8988T (cell line): ENCODE measurements around the gene NIP7.
"Not testable (repeated sequence)": the region's sequence is repeated elsewhere in the genome, so short reads cannot be mapped to it uniquely, and the experiment has no call there.

Experiments used
- DNase-seq: peaks from one replicate; pipeline ENCODE4 v3.0.0; 2011

The NIP7 gene

DNA sequence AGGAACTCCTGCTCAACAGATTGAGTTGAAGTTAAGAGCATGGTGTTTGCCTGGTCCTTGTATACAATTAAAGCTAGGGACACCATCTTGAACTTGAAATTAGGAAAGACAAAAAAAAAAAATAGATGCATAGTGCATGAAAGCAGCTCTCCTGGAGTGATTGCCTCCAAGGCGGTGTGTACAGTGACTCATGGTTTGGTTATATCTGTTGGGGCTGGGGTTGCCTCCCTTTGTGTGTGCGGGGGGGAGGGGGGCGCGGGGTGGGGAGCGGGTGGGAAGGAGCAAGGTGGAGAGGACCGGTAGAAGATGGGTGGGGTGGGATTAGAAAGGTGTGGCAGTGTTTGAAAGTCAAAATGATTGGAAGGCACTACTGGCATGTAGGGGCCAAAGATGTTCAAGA is 8.7 kb downstream of the NIP7 start:
- DNase-seq, result no peak

DNA sequence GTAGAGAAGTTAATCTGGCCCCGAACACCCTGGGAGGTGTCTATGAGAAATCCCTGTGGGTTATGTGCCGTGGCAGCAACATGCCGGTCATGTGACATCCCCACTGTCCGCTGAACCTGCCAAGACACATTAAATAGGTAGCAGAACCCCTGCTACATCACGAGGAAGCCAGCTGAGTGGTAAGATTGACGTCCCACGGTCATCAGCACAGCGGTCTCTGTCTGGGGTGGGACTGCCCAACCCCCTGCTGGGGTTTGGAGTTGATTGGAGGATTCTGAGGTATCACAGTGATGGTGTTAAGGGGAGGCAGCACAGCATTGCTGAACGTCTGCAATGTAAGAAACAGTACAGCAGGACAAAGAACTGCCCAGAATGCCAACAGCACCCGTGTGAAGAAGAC is 10.0 kb downstream of the NIP7 start:
- no peak for DNase-seq

DNA sequence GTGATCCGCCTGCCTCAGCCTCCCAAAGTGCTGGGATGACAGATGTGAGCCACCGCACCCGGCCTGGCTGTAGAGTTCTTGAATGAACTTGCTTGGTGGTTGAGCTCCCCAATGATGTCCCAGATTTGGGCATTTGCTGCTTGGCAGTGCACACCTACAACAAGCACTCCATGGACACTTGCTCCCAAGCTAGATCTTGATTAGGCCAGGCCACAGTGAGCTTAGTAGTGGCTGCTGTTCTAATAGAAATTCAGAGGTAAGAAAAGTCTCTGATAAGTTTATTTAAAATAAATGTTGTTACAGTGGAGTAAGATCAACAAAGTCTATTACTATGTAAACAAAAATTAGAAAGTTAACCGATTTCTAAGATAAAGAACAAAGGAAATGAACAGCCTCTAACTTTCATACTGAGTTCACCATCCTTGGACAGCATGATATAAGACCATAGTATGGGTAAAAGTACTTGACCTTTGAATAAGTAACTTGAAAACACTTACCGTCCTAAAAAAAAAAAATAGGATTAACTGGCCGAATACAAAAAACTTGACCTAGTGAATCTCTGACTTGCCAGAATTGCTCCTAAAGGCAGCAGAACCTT is 11.1 kb downstream of the NIP7 start:
- no peak for DNase-seq

DNA sequence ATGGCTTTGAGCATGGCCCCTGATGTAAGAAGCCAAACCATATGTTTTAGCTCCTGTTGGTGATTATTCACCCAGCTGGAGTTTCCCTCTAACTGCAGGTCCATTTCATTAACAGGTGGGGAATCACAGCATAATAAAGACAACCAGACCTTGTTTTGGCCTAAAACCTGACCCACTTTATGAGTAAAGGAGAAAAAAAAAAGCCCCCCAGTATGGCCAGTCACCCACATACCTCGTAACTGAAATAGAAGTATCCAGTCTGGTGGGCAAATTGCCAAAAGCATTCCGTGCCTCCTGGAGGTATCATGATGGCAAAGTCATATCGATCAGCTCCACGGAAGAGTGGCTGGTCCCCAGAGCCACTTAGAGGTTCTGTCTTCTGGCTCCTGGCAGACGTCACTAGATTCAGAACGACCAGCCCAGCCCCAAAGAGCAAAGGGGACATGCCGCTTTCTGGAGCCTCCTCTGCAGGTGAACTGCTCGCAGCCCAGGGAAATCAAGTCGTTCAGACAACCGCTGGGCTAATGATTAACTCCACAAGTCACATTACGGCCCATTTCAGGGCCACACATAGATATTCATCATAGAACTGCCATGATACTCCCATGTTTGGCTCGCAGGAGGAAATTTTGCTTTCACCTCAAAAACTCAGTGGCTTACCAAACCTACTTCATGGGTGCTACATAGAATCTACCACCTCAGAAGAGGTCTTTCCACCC is 11.9 kb downstream of the NIP7 start, which contains the start of gene TMED6:
Gene TMED6 (minus strand): TSS at position 478 of the 719 bp plus-strand sequence. CDS start 33 bp downstream, at position 445.
- DNase-seq, result no peak

DNA sequence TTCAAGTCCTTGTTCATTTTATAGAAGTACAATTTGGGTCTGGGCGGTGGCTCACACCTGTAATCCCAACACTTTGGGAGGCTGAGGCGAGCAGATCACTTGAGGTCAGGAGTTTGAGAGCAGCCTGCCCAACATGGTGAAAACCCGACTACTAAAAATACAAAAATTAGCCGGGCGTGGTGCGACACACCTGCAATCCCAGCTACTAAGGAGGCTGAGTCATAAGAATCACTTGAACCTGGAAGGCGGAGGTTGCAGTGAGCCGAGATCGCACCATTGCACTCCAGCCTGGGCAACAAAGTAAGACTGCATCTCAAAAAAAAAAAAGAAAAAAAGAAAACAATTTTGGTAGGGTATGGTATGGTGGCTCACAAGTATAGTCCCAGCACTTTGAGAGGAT is 20.5 kb downstream of the NIP7 start:
- DNase-seq, result not testable (repeated sequence)

DNA sequence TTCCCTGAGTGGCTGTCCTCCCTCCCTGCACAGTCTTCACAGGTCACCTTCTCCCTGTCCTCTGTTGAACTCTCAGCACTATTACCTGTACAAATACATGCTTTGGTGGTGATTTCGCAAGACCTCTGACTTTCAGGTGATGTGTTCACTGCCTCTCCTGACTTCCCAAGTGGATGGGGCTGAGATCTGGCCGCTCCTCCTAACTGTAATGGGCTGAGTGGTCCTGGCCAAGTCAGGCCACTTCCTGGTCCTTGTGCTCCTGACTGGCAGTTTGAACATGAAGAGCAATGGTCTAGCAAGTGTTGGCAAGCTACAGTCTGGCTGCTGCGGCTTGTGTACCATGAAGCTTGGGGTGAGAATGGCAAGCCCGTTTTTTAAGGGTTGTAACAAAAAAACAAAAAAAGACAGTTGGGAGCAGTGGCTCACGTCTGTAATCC is 23.7 kb downstream of the NIP7 start:
- no peak for DNase-seq

DNA sequence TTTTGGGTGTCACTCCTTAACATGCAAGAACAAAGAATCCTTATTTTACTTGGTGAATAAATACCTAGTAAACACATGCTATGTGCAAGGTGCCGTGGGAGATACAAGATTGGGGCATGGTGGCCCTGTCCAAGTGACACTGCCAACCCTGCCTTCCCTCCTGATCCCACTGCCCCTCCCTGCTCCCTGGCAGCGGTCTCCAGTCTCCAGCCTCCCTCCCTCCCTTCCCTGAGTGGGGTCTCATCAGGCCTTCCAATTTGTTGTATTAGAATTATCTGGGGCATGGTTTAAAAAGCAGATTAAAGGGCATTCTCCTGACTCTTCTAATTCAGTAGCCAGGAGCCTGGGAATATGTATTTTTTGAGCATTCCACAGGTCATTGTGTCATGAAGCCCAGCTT is 24.5 kb downstream of the NIP7 start:
- DNase-seq, result no peak

DNA sequence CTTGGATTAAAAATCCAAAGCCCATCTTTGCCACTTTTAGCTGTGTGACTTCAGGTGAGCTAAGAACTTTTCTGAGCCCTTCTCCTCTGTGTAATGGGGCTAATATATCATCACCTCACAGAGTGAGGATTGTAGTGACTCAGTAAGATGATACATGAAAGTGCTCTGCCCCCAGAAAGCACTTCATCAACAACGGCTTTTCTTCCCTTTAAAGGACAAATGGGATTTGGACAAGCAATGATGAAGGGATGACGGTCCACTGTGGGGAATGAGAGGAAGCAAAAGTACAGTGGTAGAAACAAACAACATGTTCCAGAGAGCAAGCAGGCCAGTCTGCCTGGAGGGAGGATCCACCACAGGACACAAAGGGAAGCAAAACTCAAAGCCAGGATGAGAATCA is 26.3 kb downstream of the NIP7 start:
- DNase-seq, result no peak

DNA sequence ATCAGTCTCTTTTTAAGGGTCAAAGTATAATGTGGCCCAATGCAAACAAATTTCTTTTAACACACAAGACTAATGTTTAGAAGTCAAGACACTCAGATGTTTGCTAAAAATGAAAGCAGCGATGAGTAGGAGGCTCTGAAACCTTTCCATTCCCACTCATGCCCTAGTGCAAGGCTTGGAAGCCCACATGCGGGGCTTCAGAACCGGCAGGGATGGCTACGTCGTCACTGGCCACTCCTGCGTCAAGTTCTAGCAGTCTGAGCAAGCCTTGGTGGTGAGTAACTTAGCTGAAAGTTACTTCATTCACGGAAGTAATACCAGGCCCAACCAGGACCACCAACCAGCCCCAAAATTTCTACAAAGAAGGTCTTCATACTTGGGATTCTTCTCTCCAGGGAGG is 26.9 kb downstream of the NIP7 start:
- no peak for DNase-seq

DNA sequence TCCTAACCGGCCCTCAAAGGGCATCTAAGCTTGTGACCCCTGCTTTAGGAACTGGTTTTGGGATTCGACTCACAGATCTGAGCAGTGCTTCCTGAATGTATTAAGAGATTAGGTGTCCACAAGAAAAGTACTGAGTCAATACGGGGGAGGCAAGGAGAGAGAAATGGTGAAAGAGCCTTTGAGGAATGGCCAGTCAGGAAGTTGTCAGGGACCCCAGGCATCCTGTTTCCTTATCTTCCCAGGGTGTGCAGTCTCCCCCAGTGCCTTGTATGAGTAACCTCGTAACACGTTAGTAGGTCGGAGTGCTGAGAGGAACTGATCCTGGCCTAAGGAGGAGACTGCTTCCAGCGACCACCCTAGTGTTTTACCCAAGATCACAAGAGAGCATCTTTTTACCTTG is 28.4 kb downstream of the NIP7 start:
- no peak for DNase-seq

DNA sequence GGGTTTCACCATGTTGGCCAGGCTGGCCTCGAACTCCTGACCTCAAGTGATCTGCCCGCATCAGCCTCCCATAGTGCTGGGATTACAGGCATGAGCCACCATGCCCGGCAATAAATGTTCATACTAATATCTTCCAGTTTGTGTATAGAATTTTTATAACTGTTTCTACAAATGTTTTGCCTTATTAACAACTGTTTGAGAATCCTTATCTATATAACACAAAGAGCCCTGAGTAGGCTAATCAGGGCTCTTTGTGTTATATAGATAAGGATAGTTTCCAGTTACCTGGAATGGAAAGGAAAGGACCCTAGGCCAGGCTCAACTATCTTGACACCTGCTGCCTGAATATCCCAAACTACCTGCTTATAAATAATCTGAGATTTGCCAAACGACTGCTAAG is 29.3 kb downstream of the NIP7 start:
- no peak for DNase-seq

DNA sequence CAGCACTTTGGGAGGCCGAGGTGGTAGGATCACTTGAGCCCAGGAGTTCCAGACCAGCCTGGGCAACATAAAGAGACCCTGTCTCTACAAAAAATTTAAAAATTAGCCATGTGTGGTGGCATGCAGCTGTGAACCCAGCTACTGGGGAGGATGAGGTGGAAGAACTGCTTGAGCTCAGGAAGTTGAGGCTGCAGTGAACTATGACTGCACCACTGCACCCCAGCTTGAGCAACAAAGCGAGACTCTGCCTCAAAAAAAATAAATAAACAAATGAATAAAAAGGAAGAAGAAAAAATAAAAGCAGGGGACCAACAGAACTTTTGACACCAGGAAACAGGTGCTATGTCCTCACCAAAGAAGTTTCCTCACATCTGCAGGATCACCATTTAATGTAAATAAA is 32.0 kb downstream of the NIP7 start:
- no peak for DNase-seq

DNA sequence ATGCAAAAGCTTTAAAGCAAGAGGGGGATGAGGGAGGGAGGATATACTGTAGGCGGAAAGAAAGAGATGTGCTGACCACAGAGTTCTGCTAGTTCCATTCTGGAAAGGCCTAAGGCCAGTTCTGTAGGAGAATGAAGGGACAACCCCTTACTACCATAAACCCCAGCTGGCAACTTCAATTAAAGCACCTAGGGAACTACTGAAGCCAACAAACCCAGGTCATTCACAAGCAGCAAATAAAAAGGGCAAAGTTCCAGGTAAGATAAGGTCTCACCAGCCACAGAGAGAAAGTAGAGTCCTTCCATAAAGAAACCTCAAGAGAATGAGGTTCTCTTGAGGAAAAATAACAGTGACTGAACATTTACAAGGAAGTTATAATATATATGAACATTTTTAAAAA is 33.4 kb downstream of the NIP7 start:
- DNase-seq, result no peak

DNA sequence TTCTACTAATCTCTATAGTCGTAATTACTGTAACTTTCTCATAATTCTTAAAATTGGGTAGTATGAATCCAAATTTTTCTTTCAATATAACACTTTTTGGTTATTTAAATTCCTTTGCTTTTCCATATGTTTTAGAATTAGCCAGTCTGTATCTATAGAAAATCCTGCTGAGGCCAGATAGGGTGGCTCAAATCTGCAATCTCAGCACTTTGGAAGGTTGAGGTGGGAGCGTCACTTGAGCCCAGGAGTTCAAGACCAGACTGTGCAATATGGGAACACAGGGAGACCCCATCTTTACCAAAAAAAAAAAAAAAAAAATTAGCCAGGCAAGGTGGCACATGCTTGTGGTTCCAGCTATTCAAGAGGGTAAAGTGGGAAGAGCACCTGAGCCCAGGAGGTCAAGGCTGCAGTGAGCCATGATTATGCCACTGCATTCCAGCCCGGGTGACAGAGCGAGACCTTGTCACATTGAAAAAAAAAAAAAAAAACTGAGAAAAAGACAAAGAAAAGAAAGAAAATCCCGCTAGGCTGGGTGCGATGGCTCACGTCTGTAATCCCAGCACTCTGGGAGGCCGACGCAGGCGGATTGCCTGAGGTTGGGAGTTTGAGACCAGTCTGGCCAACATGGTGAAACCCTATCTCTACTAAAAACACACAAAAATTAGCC is 37.0 kb downstream of the NIP7 start:
- DNase-seq, result no peak

DNA sequence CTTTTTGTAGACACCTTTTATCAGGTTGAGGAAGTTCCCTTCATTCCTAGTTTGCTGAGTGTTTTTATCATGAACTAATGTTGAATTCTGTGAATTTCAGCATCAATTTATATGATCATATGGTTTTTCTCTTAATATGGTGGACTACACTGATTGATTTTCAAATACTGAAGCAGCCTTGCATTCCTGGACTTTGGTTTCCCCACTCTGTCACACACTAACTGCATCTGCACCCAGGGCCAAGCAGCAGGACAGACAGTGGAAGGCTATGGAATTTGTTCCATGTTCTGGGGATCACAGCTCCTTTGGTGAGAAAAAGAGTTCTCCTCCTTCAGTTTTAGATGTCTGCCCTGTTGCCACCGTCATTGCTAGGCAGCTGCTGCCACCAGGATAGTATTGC is 38.5 kb downstream of the NIP7 start:
- DNase-seq, result no peak

DNA sequence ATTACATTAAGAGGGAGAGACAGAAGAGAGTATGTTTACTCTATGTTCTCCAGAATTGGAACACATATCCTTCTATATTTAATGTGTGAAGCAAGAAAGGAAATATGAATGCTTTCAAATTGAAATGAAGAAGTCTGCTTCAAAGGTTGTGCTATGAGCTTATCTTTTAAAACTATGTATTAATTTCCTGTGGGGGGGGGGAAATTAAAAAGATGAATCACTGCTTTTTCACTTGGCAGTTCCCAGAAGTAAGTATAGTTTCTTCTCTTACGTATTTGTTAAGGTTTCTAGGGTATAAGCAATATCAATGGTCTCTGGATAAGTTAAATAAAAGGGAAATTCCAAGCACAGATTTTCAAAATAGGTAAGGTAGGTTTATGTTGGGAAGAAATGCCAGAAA is 39.2 kb downstream of the NIP7 start:
- DNase-seq, result no peak

DNA sequence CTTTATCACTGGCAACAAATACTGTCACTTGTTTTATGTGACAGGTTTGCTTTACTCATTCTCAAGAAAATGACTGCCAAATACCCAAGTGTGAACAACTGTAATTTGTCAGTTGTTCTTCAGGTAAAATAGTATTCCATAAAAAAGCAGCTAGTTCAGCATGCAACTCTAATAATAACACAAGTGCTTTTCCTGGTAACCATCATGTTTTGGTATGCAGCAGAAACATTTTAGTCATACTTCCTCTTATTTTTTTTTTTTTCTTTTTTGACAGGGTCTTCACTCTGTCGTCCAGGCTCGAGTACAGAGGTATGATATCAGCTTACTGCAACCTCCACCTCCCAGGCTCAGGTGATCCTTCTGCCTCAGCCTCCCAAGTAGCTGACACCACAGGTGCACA is 41.7 kb downstream of the NIP7 start:
- no peak for DNase-seq

DNA sequence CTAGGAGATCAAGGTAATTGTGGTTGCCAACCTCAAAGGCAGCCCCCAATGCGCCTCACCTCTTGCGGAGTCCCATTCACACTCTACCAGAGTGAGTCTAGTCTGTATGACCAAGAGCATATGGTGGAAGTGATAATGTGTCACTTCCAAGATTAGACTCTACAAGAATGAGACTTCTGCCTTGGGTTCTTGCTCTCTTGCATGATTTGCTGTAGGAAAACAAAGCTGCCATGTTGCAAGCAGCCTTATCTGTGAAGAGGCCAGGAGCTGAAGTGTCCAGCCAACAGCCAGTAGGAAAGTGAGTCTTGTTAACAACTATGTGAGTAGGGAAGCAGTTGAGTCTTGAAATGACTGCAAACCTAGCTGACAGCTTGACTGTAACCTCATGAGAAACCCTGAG is 42.8 kb downstream of the NIP7 start:
- no peak for DNase-seq

DNA sequence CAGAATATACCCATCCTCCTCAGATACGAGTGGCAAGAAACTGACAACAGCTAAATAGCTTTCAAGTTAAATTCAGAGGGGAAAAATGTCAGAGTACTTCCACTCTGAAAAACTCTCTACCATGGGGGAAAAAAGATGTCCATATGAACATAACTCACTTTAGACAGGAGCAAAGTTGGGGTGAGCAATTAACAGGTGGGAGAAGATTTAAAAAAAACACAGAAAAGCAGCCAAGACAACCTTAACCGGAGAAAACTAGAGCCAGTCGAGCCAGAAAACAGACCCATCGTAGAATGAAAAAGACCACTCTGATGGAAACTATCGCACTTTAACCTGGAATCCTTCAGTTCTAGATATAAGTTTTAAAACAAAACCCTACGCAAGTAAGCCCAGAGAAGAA is 45.4 kb downstream of the NIP7 start:
- DNase-seq, result no peak

DNA sequence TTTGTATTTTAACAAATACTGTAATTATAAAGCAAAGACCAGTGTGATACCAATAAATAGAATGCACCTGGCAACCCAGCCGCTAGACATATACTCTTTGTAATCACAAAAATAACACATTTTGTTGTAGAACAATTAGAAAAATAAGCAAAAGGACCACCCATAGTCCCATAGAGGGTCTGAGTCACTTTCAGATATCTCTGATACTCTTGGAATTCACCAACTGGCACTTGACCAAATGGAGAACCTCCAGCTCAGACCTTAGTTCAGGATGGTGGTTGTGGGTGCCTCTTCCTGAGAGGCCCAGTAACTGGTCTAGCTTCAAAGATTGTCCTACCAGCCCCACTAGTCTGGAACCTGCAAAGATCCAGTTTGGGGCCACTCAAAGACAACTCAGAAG is 47.0 kb downstream of the NIP7 start:
- DNase-seq, result no peak
